GM12892 (cell line): ENCODE measurements around the gene OR4Q3. TPM values are rescaled to one million over a fixed set of nuclear protein-coding genes. Genes with fewer than 3 reads are reported as not detected.
"Not testable (repeated sequence)": the region's sequence is repeated elsewhere in the genome, so short reads cannot be mapped to it uniquely, and the experiment has no call there.

ENCODE experiments used
- DNase-seq: peaks from one replicate; pipeline ENCODE4 v3.0.0; 2011; ENCODE audit not compliant: insufficient read length
- FAIRE-seq: peaks from 2 replicates; lab custom pipeline; 2011; peaks lifted over from hg19 to GRCh38; lab: Jason Lieb, UNC
- POLR2A ChIP-seq: IDR thresholded peaks from 2 replicates; pipeline ENCODE4 v1.6.1; 2011; ENCODE audit warnings: low read depth, low read length, control low read depth
- POLR2AphosphoS5 ChIP-seq: IDR thresholded peaks from 2 replicates; pipeline ENCODE4 v1.6.1; 2011; ENCODE audit warnings: low read depth, low read length, control low read depth
- TAF1 ChIP-seq: IDR thresholded peaks from 2 replicates; pipeline ENCODE4 v1.6.1; 2011; ENCODE audit warnings: low read depth, mild to moderate bottlenecking, control low read depth, low read length, borderline replicate concordance
- polyA plus RNA-seq: library from polyadenylated mRNA; unstranded; fragments of >200 nt; gene quantifications from one replicate; pipeline ENCODE4 v1.2.1, GENCODE V29; 2012; ENCODE audit warnings: missing spikeins, inconsistent platforms; ENCODE audit not compliant: missing spikeins

Gene OR4Q3
- polyA plus RNA-seq, result not detected

- DNase-seq, result no peak
- TF ChIP-seq POLR2AphosphoS5 (no peak), POLR2A (no peak), TAF1 (no peak)
- FAIRE-seq, result no peak
Observed at GRCh38 chr14:19743256-19743655, at the start of gene OR4Q3. TSS of gene OR4Q3 (plus strand) at chr14:19743571.

DNA sequence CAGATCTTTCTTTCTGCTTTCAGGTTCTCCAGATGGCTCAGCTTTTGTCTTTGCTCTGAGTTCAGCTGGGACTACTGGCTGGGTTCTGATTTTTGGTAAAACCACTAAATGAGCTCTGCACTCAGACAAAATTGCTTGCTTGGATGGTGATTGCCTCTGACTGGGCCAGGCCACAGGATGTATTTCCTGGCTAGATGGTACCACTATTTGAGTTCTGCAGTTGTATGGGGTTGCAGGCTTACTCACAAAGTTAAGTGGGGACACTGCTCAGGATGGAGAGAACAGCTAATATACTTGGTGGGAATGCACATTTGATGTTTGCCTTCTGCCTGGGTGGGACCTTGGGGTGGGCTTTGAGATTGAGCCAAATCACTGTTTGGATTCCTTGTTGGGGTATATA is 14.0 kb upstream of the OR4Q3 start:
- TF ChIP-seq TAF1 (no peak), POLR2AphosphoS5 (no peak), POLR2A (no peak)
- FAIRE-seq (no peak), DNase-seq (no peak)

DNA sequence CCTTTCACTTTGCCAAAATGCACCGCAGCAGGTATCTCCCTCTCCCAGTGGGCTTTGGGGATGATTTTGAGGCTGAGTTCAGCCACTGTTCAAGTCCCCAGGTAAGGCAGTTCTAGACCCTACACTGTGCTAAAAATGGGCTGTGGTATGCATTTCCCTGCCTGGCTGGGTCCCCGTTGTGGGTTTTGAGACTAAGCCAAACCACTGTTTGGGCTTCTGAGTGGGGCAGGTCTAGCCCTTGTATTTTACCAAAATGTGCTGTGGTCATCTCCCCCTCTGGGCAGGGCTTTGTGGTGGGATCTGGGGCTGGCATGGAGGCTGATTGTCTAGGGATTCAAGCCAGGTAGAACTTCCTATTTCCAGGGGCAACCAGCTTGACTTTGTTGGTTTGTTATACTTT is 13.6 kb upstream of the OR4Q3 start:
- FAIRE-seq, result no peak

DNA sequence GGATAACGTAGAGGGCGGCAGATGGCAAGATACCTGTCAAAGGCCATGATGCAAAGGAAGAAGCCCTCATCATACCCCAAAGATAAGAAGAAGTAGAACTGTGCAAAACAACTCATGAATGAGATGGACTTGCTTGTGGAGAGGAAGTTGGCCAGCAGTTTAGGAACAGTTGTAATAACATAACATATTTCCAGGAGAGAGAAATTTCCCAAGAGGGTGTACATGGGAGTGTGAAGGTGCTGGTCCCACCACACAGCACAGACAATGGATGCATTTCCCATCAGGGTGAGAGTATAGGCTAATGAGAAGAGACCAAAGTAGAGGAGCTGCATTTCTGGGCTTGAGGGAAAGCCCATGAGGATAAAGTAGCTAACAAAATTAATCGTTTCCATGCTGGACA is 9.5 kb upstream of the OR4Q3 start:
- FAIRE-seq, DNase-seq: not testable (repeated sequence)

More for the DNA sequence above, 13.6 kb upstream of the OR4Q3 start:
- TF ChIP-seq POLR2A (no peak), POLR2AphosphoS5 (no peak)
- DNase-seq, result no peak

DNA sequence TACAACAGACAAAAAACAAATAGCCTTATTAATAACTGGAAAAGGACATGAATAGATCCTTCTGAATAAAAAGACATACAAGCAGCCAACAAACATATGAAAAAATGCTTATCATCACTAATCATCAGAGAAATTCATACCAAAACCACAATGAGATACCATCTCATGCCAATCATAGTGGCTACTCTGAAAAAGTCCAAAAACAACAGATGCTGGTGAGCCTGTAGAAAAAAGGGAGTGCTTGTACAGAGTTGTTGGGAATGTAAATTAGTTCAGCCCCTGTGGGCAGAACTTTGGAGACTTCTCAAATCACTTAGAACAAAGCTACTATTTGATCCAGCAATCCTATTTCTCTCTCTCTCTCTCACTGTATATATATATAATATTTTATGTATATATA is 8.9 kb downstream of the OR4Q3 start:
- not testable (repeated sequence) for DNase-seq, FAIRE-seq

- DNase-seq, result no peak
- no peak for FAIRE-seq
- no peak for TF ChIP-seq POLR2AphosphoS5
- no peak for TF ChIP-seq POLR2A
- TF ChIP-seq TAF1, result no peak
Observed at GRCh38 chr14:19754172-19754571, 10.8 kb downstream of the OR4Q3 start.

GRCh38 chr14:19771491-19771890 is 28.1 kb downstream of the OR4Q3 start:
- DNase-seq, FAIRE-seq: not testable (repeated sequence)

DNA sequence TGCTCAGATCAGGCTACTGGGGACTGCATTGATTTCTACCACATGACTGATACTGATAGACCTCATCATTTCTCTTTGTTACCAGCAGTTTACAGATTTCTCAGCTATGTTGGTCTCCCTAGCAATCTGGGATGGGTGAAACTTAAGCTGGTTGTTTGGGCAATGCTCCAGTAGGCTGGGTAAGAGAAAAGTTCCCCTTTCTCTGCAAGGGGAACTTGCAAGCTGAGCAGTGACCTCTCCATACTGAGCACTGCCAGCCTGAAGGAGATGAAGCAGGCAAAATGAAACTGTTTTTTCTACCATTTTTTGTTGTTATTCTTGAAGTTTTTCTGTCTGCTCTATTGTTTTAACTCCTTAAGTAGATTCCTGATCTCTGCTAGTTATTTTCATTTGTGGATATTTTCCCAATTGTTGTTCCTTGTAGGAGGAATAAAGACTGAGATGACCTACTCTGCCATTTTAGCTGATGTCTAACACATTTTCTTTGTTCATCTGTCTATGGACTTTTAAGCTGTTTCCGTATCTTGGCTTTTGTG is 28.6 kb downstream of the OR4Q3 start:
- FAIRE-seq (no peak), DNase-seq (no peak)
- no peak for TF ChIP-seq TAF1
- no peak for TF ChIP-seq POLR2AphosphoS5
- TF ChIP-seq POLR2A, result no peak

DNA sequence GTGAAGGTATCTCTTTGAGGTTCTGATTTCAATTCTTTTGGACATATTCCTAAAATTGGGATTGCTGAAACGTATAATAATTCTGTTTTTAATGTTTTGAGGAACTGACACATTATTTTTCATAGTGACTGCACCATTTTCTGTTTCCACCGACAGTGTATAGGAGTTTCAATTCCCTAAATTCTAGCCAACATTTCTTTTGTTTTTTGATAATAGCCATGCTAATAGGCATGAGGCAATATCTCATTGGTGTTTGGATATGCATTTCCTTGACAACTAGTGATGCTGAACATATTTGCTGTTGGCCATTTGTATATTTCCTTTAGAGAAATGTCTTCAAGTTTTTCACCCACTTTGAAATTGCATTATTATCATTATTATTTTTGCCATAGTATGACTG is 29.1 kb downstream of the OR4Q3 start:
- not testable (repeated sequence) for FAIRE-seq, DNase-seq

DNA sequence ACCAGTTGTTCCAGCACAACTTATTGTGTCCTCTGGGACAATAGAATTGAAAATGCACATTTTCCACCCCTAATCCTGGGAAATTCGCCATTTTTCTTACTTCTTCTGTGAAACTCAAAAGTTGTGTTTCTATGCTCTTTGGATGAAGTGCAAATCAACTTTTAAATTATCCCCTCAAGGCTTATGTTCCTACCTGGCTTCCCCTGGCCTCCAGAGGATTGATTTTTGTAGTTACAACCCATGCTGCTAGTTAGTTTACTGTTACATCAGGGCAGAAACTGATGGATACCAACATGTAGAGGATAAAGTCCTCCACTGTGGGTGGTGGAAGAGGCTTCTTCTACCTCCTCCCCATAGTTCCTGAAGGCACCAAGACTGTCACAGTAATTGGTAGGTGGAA is 29.8 kb downstream of the OR4Q3 start, which contains the start of gene OR4M1:
TSS of gene OR4M1 (plus strand) at position 301 of the 400 bp plus-strand sequence. CDS start 6,819 bp downstream, outside the sequence.
- FAIRE-seq, DNase-seq: not testable (repeated sequence)

DNA sequence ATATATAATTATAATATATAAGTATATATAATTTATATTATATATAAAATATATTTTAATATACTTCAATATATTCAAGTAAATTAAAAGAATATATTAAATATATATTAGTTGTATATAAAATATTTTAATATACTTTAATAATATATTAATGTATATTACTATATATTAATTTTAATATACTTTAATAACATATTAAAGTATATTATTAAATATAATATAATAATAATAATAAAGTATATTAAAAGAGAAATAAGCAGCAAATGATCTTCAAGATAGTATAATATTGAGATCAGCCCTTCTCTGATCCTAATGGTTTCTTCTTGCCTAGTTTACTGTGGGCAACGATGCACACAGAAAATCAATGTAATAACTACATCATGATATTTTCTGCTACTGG is 32.2 kb downstream of the OR4Q3 start:
- no peak for TF ChIP-seq POLR2AphosphoS5
- TF ChIP-seq POLR2A, result no peak
- no peak for TF ChIP-seq TAF1
- DNase-seq (no peak), FAIRE-seq (no peak)

GRCh38 chr14:19785848-19786247 is 42.5 kb downstream of the OR4Q3 start:
- FAIRE-seq, DNase-seq: not testable (repeated sequence)

GRCh38 chr14:19787318-19787717 is 43.9 kb downstream of the OR4Q3 start:
- DNase-seq, FAIRE-seq: not testable (repeated sequence)

DNA sequence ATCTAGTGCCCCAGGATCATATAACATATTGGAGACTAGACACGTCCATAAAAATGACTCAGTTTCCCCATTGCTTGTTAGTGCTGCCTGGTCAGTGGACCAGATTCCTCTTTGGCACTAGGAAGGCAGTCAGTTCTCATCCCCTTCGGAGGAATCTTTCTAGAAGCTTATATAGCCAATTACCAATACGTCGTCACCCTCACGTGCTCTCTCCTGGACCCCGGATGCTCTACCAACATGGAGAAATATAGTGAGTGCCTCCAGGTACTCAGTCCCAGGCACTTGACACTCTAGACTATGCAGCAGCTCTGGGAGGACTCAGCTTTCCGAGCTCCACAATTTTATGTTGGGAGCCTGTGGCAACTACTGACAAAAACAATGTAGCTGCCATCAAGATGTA is 44.8 kb downstream of the OR4Q3 start:
- DNase-seq, FAIRE-seq: not testable (repeated sequence)

- not testable (repeated sequence) for FAIRE-seq
Observed at GRCh38 chr14:19796520-19797108, 53.2 kb downstream of the OR4Q3 start.

More at GRCh38 chr14:19796520-19797108, 53.2 kb downstream of the OR4Q3 start:
- not testable (repeated sequence) for DNase-seq
